Neutrophil (primary cell): Measurements from ENCODE around the gene FADS2.
A peak's percentile ranks its signal among the peaks of the same experiment; 100 is the strongest.

ENCODE experiments used
- H3K27ac ChIP-seq: fragments of 200-600 bp; sonication (generic); 2 replicates; pipeline ENCODE4 v1.5.1; 2016; ENCODE audit warnings: mild to moderate bottlenecking, moderate library complexity
- H3K27me3 ChIP-seq: fragments of 200-600 bp; sonication (generic); 2 replicates; pipeline ENCODE4 v1.6.0; 2016; ENCODE audit warnings: mild to moderate bottlenecking
- H3K36me3 ChIP-seq: fragments of 200-600 bp; sonication (generic); 2 replicates; pipeline ENCODE4 v1.5.1; 2017
- H3K4me1 ChIP-seq, 2 experiments: fragments of 200-600 bp in 1 of 2; sonication (generic) in 1 of 2; 1 replicate in 1 of 2; 2 replicates in 1 of 2; pipeline versions ENCODE4 v1.5.1 to v1.6.1; 2013 to 2016; ENCODE audit warnings: low read depth in 1 of 2, low read length in 1 of 2, mild to moderate bottlenecking in 1 of 2, moderate library complexity in 1 of 2; ENCODE audit not compliant: control insufficient read depth in 1 of 2, insufficient read depth in 1 of 2
- H3K4me3 ChIP-seq, 2 experiments: fragments of 200-600 bp in 1 of 2; sonication (generic) in 1 of 2; 1 replicate in 1 of 2; 2 replicates in 1 of 2; pipeline ENCODE4 v1.5.1; 2013 to 2016; ENCODE audit warnings: low read depth in 1 of 2, low read length in 1 of 2, mild to moderate bottlenecking in 1 of 2, moderate library complexity in 1 of 2
- H3K9me3 ChIP-seq: fragments of 200-600 bp; sonication (generic); 2 replicates; pipeline ENCODE4 v1.5.1; 2016
- TF ChIP-seq, protein P1 (sequence below): fragments of 200-600 bp; sonication (generic); IDR thresholded peaks from 2 replicates; pipeline ENCODE4 v1.5.1; 2016; ENCODE audit warnings: antibody characterized with exemption

Gene FADS2

DNA sequence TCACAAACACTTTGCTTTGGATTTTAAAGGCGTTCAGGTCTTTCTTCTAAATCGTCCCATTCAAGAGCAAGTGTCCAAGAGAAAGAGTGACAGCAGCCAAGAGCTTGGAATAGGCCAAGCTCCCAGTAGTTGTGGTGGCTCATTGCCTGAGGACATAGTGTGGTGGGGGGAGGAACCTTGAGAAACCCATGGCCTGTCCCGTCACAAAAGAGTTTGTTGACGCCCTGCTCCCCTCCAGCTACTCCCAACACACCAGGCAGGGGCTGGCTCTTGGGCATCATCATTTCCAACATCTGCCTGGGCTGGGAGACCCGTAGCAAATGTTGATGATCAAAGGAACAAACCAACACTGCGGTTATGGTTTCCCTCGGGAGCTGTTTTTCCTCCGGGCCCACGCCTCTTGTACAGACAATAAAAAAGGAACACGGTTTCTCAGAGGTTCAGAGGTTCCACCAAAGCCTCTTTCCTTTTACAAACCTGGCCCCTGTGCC is 42.5 kb downstream of the FADS2 start:
- TF ChIP-seq, protein P1, sequence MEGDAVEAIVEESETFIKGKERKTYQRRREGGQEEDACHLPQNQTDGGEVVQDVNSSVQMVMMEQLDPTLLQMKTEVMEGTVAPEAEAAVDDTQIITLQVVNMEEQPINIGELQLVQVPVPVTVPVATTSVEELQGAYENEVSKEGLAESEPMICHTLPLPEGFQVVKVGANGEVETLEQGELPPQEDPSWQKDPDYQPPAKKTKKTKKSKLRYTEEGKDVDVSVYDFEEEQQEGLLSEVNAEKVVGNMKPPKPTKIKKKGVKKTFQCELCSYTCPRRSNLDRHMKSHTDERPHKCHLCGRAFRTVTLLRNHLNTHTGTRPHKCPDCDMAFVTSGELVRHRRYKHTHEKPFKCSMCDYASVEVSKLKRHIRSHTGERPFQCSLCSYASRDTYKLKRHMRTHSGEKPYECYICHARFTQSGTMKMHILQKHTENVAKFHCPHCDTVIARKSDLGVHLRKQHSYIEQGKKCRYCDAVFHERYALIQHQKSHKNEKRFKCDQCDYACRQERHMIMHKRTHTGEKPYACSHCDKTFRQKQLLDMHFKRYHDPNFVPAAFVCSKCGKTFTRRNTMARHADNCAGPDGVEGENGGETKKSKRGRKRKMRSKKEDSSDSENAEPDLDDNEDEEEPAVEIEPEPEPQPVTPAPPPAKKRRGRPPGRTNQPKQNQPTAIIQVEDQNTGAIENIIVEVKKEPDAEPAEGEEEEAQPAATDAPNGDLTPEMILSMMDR: no peak

DNA sequence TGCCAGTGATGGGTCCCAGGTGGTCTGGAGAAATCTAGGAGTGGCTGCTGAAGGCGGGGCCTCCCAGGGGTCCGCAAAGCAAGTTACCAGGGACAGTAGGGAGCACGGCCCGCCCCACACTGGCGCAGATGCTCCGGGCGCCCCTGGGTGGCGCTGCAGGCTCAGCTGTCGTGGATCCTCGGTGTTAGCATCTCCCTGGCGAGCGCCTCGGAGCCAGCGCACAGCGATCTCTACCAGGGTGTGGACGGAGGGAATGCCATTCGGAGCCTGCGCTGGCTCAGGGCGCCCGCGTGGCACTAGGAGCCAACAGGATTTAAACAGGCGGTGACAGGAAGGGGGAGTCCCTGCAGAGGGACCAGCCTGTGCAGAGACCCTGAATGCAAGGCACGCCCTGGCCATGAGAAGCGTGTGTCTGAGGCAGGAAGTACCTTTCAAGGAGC is 43.1 kb downstream of the FADS2 start:
- Histone ChIP-seq H3K9me3 (no peaks in the 10 kb centered on the region), H3K36me3 (no peaks in the 10 kb centered on the region), H3K27ac (no peak overlapping the region), H3K4me3 (no peak overlapping the region), H3K4me1 (no peaks in the 10 kb centered on the region), H3K27me3 (peaks cover 32% of the 10 kb centered on the region)
- TF ChIP-seq, protein P1: peak; percentile 70

More for the DNA sequence above, 42.5 kb downstream of the FADS2 start:
- Histone ChIP-seq H3K36me3 (no peaks in the 10 kb centered on the region), H3K4me3 (no peak overlapping the region), H3K27me3 (peaks cover 32% of the 10 kb centered on the region), H3K9me3 (no peaks in the 10 kb centered on the region), H3K27ac (no peak overlapping the region), H3K4me1 (no peaks in the 10 kb centered on the region)

DNA sequence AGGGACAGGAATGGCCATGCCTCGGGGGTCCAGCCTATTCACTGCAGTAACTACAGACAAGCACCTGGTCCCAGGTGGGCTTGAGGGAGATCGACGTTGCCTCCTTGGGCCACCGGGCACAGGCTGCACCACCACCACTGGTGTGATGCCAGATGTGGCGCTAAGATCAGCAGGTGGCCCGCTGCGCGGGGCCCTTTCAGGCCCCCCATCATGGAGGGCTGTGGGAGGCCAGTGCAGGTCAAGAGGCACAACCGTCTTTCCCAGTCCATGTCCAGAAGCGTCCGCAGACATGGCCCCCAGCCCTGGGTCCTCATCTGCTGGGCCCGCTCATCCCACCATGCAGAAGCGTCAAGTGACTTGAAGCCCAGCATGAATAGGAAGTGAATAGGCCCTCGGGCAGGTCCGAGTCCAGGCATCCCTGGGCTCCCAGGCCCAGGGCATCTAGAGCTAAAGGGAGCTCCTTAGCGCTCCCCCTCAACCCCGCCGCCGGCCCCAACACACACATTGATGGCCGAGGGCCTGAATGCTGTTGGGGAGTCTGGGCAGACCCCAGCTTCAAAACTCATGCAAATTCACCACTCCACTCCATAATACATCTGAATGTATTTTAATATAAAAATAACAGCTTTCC is 45.0 kb downstream of the FADS2 start:
- Histone ChIP-seq H3K4me3 (no peak overlapping the region), H3K4me1 (no peaks in the 10 kb centered on the region), H3K27me3 (peaks cover 32% of the 10 kb centered on the region), H3K9me3 (no peaks in the 10 kb centered on the region), H3K27ac (no peak overlapping the region), H3K36me3 (no peaks in the 10 kb centered on the region)
- TF ChIP-seq, protein P1: no peak

DNA sequence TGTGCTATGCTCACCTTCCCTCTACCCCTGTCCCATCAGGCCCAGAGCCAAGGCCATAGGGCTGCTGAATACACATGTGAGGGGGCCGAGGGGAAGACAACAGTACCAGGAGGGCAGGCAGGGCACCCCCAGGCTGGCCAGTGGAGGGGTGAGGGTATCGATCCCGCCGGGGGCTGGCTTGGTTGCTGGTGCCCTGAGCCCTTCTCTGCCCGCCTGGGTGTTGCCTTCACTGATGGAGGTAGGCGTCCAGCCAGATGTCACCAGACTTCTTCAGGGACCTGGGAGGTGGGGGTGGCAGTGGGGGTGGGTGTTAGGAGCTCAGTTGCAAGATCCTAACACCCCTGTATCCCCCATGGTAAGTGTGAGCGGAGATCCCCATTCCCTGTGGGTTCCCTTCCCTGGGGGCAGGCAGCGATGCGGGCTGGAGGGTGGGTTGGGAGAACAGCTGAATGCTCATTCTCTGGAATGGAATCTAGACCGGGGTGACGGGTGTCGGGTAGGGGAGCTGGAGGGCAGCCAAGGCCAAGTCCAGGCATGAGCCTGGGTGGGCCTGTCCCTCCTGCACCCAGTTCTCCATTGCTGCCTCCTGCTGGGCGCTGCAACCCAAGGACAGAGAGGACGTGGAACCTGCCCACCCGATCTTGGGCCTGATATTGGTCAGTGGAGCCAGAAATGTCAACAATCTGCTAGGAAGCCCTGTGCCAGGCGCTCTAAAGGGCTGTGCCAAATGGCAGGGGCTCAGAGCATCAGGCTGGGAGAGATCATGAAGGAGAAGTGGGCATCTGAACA is 45.7 kb downstream of the FADS2 start:
- Histone ChIP-seq H3K36me3 (no peaks in the 10 kb centered on the region), H3K9me3 (no peaks in the 10 kb centered on the region), H3K27ac (no peak overlapping the region), H3K27me3 (peaks cover 32% of the 10 kb centered on the region), H3K4me1 (no peaks in the 10 kb centered on the region), H3K4me3 (no peak overlapping the region)
- TF ChIP-seq, protein P1: no peak

DNA sequence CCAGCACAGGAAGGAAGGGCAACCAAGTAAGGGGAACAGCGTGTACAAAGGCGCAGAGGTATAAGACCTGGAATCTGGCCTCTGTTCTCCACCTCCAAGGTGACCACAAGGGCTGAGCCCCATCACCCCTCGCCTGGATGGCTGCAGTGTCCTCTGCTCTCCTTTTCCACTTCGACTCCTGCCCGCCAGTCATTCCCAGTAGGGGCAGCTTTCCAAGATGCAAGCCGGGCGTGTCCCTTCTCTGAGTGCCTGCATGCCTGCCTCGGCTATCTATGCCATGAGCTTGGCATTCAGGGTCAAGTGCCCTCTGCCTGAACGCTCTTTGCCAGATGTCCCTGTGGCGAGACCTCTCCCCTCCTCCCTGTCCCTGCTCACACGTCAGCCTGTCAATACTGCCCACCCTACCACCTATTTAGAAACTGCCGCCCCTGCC is 46.3 kb downstream of the FADS2 start:
- Histone ChIP-seq H3K9me3 (no peaks in the 10 kb centered on the region), H3K4me3 (no peak overlapping the region), H3K36me3 (no peaks in the 10 kb centered on the region), H3K27me3 (peaks cover 32% of the 10 kb centered on the region), H3K4me1 (no peaks in the 10 kb centered on the region), H3K27ac (no peak overlapping the region)
- TF ChIP-seq, protein P1: no peak
